NCI-H128 (cell line): ENCODE results near the gene MLC1.

Experiments
- DNase-seq: peaks from one replicate; lab custom pipeline; 2025; ENCODE audit not compliant: unreplicated experiment; lab: John Stamatoyannopoulos, UW

The MLC1 gene

GRCh38 chr22:50058906-50059880, 26.0 kb downstream of the MLC1 start:
- DNase-seq, result no peak

GRCh38 chr22:50058061-50058905, 26.9 kb downstream of the MLC1 start, which contains the start of gene TTLL8:
TTLL8 (minus strand) TSS chr22:50058298.
- no peak for DNase-seq

GRCh38 chr22:50057278-50058060, 27.8 kb downstream of the MLC1 start:
- no peak for DNase-seq

DNA sequence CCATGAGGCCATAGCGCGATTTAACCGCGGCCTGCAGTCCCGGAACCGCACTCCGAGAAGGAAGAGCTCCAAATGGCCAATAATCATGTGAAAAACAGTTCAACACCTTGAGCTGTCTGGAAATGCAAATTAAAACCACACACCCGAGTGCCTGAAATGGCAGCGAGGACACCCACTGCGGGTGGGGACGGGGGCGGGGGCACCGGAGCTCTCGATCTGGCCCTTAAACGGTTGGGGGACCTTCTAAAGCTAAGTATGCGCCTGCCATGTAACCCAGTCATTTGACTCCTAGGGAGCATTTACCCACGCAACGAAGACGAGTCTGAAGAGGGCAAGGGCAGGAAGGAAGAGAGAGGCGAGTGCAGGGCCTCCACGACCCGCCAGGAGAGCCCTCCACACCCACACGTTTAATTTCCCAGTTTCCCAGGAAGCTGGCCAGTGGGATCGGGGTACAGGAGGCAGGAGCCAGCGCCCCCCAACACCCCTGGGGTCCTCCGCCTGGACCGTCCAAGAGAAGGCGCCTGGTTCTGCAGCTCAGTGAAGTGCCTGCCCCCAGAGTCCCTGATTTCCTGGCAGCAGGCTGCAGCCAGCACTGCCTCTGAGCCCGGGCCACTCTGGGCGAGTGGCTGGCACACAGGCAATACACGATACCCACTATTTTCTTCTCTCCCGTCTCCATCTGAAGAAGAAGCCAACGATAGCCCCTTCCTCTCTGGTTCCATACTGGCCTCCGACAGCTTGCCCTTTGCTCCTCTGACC, 28.8 kb downstream of the MLC1 start:
- no peak for DNase-seq

GRCh38 chr22:50053861-50054260, 31.4 kb downstream of the MLC1 start:
- DNase-seq, result no peak

DNA sequence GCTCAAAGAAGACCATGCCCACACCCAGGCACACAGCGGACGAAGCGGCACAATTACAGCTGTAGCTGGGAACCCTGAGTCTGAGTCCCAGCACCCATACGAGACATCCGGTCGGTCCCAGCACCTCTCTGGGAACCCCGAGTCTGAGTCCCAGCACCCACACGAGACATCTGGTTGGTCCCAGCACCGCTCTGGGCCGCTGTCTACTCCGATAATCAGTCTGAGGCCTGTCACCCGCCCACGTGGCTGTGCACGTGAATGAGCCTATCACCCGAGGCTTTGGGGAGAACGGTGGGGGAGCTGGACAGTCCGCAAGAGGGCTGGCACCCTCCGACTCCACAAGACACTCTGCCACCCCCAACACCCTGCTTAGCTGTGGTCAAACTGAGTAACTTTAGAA, 33.3 kb downstream of the MLC1 start:
- DNase-seq, result no peak

- no peak for DNase-seq
Measured at GRCh38 chr22:50049299-50050195, 35.7 kb downstream of the MLC1 start.

GRCh38 chr22:50048836-50049235, 36.4 kb downstream of the MLC1 start:
- no peak for DNase-seq

DNA sequence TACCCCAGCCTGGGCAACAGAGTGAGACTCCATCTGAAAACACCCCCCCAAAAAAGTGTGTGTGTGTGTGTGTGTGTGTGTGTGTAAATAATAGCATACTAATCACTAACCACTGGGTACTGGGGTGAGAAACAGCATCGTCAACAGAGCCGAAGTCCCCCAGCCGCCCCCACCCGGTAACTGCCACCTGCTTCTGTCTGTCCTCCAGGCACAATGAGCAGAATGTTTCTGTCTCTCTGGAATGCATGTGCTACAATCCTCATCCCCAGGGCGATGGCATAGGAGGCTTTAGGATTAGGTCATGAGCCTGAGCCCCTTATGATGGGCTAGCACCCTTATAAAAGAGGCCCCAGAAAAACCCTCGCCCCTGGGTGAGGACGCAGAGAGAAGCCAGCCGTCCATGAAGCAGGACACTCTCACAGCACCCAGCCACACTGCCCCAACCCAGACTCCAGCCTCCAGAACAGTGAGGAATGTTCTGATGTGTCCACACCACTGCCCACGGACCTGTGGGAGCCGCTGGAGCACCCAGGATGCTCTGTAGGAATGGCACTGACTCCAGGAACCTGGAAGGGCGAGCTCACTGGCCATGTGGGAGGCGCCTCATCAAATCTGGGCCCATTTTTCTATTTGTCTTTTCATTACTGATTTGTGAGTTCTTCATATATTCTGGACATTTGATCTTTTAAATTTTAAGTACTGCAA, 37.0 kb downstream of the MLC1 start:
- DNase-seq, result no peak

DNA sequence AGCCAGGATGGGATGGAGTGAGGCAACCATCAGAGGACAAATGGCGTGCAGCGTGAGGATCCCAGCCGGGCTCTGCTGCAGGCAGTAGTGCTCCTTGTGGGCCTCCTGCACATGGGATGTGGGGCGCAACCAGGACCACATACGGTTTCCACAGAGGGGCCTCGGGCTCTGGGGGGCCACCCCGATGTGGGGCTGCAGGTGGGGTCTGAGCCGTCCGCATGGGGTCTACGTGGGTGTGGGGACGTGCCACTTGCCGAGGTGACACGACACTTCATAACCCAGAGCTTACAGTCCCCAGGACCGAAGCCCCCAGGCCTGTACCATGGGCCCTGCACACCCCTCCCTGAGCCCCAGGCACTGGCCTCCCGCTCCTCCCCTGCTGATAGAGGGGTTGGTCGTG, 37.9 kb downstream of the MLC1 start:
- DNase-seq, result no peak

GRCh38 chr22:50046481-50047245, 38.6 kb downstream of the MLC1 start:
- DNase-seq, result no peak

DNA sequence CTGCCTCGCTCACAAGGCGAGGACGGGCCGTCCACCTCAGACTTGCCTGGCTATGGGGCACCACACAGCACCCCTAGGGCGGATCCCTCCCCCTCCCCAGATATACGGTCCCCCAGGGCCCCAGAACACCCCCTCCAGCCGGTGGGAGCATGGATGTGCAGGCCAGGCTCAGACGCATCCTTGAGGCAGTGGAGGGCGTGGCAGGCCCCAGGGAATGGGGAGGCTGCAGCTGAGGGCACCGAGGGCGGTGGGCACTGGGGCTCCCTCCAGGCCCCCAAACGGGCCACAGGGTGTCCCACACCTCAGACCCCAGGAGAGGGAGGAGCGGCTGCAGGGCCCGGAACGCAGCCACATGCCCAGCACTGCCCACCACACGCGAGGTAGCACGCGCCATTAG, 39.2 kb downstream of the MLC1 start:
- no peak for DNase-seq

DNA sequence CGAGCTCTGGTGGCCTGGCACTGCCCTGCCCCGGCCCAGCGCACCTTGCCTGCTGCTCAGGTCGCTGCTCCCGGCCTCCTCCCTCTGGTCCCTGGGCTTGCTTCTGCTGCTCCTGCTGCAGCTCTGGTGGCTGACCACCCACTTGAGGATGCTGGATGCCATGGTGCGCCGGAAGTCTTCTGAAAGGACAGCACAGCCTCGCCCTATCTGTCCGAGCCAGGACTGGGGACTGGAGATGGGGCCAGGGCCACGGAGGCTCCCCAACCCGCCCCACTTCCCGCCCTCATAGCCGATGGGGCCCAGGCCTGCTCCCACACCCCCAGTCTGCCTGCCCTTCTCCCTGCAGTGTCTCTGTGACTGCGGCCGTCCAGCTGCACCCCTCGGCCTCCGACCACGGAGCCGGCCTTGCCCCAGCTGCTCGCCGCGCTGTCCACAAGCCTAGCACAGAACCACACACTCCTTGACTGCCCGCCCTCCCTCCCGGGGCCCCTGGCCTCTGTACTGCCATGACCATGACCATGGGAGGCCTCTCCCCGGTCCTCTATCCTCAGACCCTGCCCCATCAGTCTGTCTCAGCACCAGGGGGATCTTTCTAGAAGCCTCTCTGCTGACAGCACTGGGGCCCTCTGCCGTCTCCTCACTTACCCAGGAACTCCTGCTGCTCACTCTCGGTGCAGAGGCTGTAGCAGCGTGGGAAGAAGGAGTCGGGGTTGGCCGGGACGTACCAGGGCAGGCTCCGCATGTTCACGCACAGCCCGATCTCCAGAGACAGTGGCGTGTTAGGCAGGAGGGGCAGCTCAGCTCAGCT, 39.8 kb downstream of the MLC1 start:
- DNase-seq, result no peak

DNA sequence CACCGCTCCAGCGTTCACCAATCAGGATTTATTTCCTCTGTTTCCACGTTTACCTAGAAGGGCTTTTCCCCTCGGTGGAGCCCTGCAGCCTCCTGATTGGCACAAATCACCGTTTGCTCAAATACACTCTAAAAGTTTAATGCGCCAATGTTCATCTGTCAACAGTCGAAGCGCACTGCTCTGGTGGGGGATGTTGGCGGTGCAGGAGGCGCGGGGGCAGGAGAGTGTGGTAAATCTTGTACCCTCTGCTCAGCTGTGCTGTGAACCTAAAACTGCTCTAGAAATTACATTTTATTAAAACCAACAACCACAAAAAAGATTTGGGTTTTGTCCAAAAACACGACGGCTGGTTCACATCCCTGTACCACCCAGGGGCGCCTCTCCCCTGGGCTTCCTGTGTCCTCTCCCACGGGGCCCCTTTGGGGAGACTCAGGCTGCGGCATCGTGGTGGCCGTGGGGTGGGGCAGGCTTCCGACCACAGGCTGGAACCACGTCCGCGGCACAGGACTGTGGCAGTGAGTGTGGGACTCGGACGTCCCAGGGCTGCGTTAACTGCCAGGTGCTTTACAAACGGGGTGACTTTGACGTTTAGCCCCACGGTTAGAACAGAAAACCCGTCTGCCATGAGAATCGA, 40.6 kb downstream of the MLC1 start:
- DNase-seq, result no peak

DNA sequence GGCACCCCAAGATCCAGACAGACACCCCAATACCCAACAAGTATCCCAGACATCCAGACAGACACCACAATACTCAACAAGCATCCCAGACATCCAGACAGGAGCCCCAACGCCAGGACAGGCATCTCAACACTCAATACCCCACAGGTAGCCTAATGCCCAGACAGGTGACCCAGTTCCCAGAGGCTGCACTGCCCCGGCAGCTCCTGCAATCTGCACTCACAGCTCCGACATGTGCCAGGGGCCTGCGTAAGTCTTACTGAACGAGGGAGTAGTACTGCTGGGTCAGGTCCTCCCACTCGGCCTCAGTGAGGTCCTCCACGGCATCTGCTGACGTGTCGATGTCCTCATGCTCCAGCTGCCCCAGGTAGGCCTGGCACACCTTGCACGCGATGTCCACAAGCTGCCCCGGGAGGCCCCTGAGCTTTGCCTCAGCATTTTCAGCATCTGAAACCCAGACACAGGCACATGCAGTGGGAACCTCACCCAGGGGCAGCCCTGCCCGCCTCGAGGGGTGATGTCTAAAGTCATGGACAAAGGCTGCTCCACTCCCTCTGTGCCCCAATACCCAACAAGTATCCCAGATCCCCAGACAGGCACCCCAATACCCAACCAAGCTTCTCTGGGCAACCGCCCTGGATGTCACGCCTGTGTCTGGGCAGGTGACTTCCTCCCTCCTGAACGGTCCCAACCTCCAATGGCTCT, 43.7 kb downstream of the MLC1 start:
- DNase-seq, result no peak

DNA sequence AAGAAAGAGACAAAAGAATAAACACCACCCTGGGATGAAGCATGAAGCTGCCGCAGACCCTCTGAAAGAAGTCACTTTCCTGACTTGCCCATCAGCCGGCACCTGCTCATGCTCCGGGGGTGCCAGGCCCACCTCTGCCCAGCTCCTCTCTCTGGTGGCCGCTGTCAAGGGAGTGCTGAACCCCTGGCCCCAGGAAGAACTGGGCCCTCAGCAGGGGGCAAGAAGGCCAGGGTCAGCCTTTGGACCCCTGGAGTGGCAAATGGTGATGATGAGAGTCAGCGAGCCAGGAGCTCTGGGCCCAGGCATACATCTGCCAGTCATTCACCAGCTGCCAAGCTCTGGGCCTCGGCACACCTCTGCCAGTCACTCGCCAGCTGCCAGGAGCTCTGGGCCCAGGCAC, 44.5 kb downstream of the MLC1 start:
- no peak for DNase-seq
